Gastrocnemius medialis (tissue), 4 donors: ENCODE measurements around the gene GARS1. TPM values are rescaled to one million over a fixed set of nuclear protein-coding genes. Genes with fewer than 3 reads are reported as not detected.

Source experiments
- ATAC-seq, 2 donors: fragments of 150-250 bp; one replicate each; pipeline ENCODE4 v1.9.1; 2016
- DNase-seq, 2 donors: peaks; one replicate each; pipeline ENCODE4 v3.0.0-alpha.2; 2019
- H3K27ac ChIP-seq, 4 donors: fragments of 200-600 bp; sonication (generic); 1 replicate in 1 of 4; 2 replicates in 3 of 4; pipeline ENCODE4 v1.5.1; 2016 to 2018; ENCODE audit warnings: mild to moderate bottlenecking in 2 of 4, moderate library complexity in 1 of 4
- H3K27me3 ChIP-seq, 3 donors: fragments of 200-600 bp; sonication (generic) in 2 of 3; 1 replicate in 1 of 3; 2 replicates in 2 of 3; pipeline versions ENCODE4 v1.5.1 to v1.6.0; 2016 to 2019; ENCODE audit warnings: mild to moderate bottlenecking in 1 of 3, moderate library complexity in 1 of 3
- H3K36me3 ChIP-seq, 2 donors: fragments of 200-600 bp; sonication (generic) in 1 of 2; one replicate each; pipeline ENCODE4 v1.5.1; 2017 to 2018
- H3K4me1 ChIP-seq, 2 donors: fragments of 200-600 bp; sonication (generic) in 1 of 2; one replicate each; pipeline ENCODE4 v1.5.1; 2016 to 2017; ENCODE audit warnings: mild to moderate bottlenecking in 2 of 2
- H3K4me3 ChIP-seq, 4 donors: fragments of 200-600 bp; sonication (generic) in 3 of 4; 1 replicate in 1 of 4; 2 replicates in 3 of 4; pipeline ENCODE4 v1.5.1; 2016 to 2019; ENCODE audit warnings: mild to moderate bottlenecking in 2 of 4
- H3K9me3 ChIP-seq, 3 donors: fragments of 200-600 bp; sonication (generic) in 2 of 3; 1 replicate in 1 of 3; 2 replicates in 2 of 3; pipeline ENCODE4 v1.5.1; 2016 to 2019
- CTCF ChIP-seq, 5 experiments: fragments of 450-650 bp in 3 of 5; fragments of 200-600 bp in 2 of 5; sonication (generic) in 2 of 5; IDR thresholded peaks in 4 of 5; conservative IDR thresholded peaks in 1 of 5; 1 replicate in 4 of 5; 2 replicates in 1 of 5; pipeline ENCODE4 v1.5.1; 2016 to 2019; ENCODE audit warnings: antibody characterized with exemption in 5 of 5, mild to moderate bottlenecking in 3 of 5, moderate library complexity in 3 of 5
- POLR2A ChIP-seq, 2 donors: fragments of 450-650 bp; IDR thresholded peaks; one replicate each; pipeline ENCODE4 v1.6.1; 2017; ENCODE audit warnings: antibody characterized with exemption in 2 of 2, mild to moderate bottlenecking in 2 of 2, moderate library complexity in 2 of 2
- in situ Hi-C, 4 donors: fragments of 200-750 bp; cut with MboI; loops; one replicate each; pipeline versions ENCODE4 v1.15.0 to v1.8.0; 2017; ENCODE audit warnings: low sequenced_read_pairs in 4 of 4
- intact Hi-C: fragments of 100-400 bp; cut with DNase I; formaldehyde crosslinking; loops from one replicate; pipeline ENCODE4 v1.15.1; 2023; ENCODE audit warnings: low total_unique reads
- total RNA-seq, 4 donors: library from RNA; depleted of rRNA; stranded (reverse); fragments of >200 nt; gene quantifications; one replicate each; pipeline versions ENCODE4 v1.1.0 to v1.2.3, GENCODE V29; 2016

Gene GARS1
- total RNA-seq, 4 donors from 2014 or later = 52.1 to 67.7 (median 60.1) TPM

GRCh38 chr7:30648744-30649540 lies 54.3 kb downstream of the GARS1 start:
- in situ Hi-C loops = no loop called here
- no peaks in the 10 kb centered on the region for H3K27me3 ChIP-seq
- H3K27ac ChIP-seq = no peak overlapping the region
- no peaks in the 10 kb centered on the region for H3K9me3 ChIP-seq
- ATAC-seq = no peak
- intact Hi-C loops = no loop called here
- TF ChIP-seq CTCF (IDR thresholded peaks at IDR 0.05 in 4 of 5, conservative IDR thresholded peaks at IDR 0.05 in 1 of 5) = no peak
- no peaks in the 10 kb centered on the region for H3K4me1 ChIP-seq
- no peak for DNase-seq
- H3K4me3 ChIP-seq = no peak overlapping the region
- H3K36me3 ChIP-seq = peaks cover 0 to 5% of the 10 kb centered on the region in 2 donors

DNA sequence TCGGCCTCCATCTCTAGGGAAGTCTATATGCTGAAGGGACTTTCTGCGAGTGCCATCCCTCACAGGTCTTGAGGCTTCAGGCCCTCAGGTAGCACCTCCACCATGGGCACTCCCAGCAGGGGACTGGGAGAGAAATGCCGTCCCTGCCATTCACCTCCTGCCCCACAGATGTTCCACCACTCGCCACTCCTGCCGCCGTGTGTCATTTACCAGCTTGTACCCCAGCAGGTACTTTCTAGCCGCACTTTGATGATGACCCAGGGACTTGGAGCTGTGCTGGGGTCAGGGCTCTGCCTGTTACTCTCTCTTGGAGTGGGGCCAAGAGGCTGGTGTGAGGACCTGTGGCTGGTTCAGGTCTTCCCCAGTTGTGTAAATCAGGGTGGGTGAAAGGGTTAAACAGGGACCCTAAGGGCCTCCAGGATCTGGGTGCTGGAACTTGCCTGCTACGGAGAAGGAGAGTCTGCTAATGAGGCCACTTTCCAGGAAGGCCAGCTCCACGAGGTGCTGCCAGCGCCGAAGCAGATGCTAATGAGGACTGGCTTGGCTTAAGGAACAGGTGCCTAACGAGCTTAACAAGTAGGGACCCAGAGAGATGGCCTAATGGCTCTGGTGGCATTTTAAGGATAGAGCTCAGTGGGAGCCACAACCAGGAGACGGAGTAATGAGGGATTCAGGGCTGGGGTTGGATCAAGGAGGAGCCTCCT lies 55.2 kb downstream of the GARS1 start:
- peaks cover 0 to 5% of the 10 kb centered on the region in 2 donors for H3K36me3 ChIP-seq
- intact Hi-C loops = no loop called here
- H3K27ac ChIP-seq = no peak overlapping the region
- no peak overlapping the region for H3K4me3 ChIP-seq
- no peaks in the 10 kb centered on the region for H3K9me3 ChIP-seq
- no peaks in the 10 kb centered on the region for H3K4me1 ChIP-seq
- ATAC-seq = no peak
- TF ChIP-seq POLR2A (IDR thresholded peaks at IDR 0.05) (no peak), CTCF (IDR thresholded peaks at IDR 0.05 in 4 of 5, conservative IDR thresholded peaks at IDR 0.05 in 1 of 5) (no peak)
- in situ Hi-C loops = no loop called here
- no peak for DNase-seq
- H3K27me3 ChIP-seq = no peaks in the 10 kb centered on the region

DNA sequence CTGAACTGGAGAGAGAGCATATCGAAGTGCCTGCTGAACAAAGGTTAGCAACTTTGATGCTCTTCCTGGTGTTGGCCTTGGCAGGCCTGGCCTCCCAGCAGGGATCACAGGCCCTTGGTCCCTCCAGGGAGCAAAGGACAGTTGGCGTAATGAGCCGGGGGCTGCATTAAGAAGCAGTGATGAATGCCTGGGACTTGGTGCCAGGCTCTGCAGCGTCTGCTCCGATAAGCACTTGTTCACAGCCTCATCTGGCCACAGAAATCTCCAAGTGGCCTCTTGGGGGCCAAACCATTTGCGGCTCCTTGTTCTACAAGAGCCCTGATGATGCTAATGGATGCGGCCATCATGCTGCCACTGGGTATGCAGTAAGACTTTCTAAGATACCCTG lies 55.7 kb downstream of the GARS1 start:
- in situ Hi-C loops = no loop called here
- Histone ChIP-seq H3K4me1 (no peaks in the 10 kb centered on the region), H3K27me3 (no peaks in the 10 kb centered on the region), H3K27ac (no peak overlapping the region), H3K36me3 (peaks cover 0 to 1% of the 10 kb centered on the region in 2 donors), H3K9me3 (no peaks in the 10 kb centered on the region), H3K4me3 (no peak overlapping the region)
- intact Hi-C loops = no loop called here
- DNase-seq (no peak), ATAC-seq (no peak)
- TF ChIP-seq CTCF (IDR thresholded peaks at IDR 0.05 in 4 of 5, conservative IDR thresholded peaks at IDR 0.05 in 1 of 5) (no peak), POLR2A (IDR thresholded peaks at IDR 0.05) (no peak)

- H3K27me3 ChIP-seq = no peaks in the 10 kb centered on the region
- H3K27ac ChIP-seq = no peak overlapping the region
- in situ Hi-C loops (no loop called here), intact Hi-C loops (no loop called here)
- DNase-seq (no peak), ATAC-seq (no peak)
- no peaks in the 10 kb centered on the region for H3K9me3 ChIP-seq
- no peaks in the 10 kb centered on the region for H3K36me3 ChIP-seq
- no peaks in the 10 kb centered on the region for H3K4me1 ChIP-seq
- TF ChIP-seq POLR2A (IDR thresholded peaks at IDR 0.05) (no peak), CTCF (IDR thresholded peaks at IDR 0.05 in 4 of 5, conservative IDR thresholded peaks at IDR 0.05 in 1 of 5) (no peak)
- no peak overlapping the region for H3K4me3 ChIP-seq
These were observed 57.5 kb downstream of the GARS1 start for GRCh38 chr7:30652132-30652531.
